DND-41 (cell line): Measurements from ENCODE around the gene ULBP3.

Source experiments
- ATAC-seq: fragments of 200-7000 bp; cut with Tn5 transposase; 3 replicates; pipeline ENCODE4 v1.9.1; 2021; ENCODE audit warnings: low read depth; ENCODE audit not compliant: insufficient read depth
- DNase-seq: peaks from one replicate; pipeline ENCODE4 v3.0.0-alpha.2; 2020
- H2AFZ ChIP-seq: 2 replicates; pipeline ENCODE4 v1.6.0; 2012; ENCODE audit warnings: low read depth, low read length
- H3K27ac ChIP-seq: 2 replicates; pipeline ENCODE4 v1.5.1; 2012; ENCODE audit warnings: low read length, inconsistent platforms
- H3K27me3 ChIP-seq: fragments of 200-600 bp; sonication (generic); 2 replicates; pipeline ENCODE4 v1.6.0; 2012; ENCODE audit warnings: low read length, mild to moderate bottlenecking, inconsistent platforms; ENCODE audit not compliant: insufficient read depth, poor library complexity
- H3K36me3 ChIP-seq: 2 replicates; pipeline ENCODE4 v1.5.1; 2012; ENCODE audit warnings: low read length, inconsistent platforms; ENCODE audit not compliant: insufficient read depth
- H3K4me1 ChIP-seq: 2 replicates; pipeline ENCODE4 v1.5.1; 2012; ENCODE audit warnings: mild to moderate bottlenecking, low read length; ENCODE audit not compliant: insufficient read depth
- H3K4me2 ChIP-seq: 2 replicates; pipeline ENCODE4 v1.6.0; 2012; ENCODE audit warnings: mild to moderate bottlenecking, moderate library complexity, low read length, inconsistent platforms; ENCODE audit not compliant: insufficient read depth
- H3K4me3 ChIP-seq, 2 experiments: fragments of 200-600 bp in 1 of 2; shearing (Covaris generic) in 1 of 2; 2 replicates each; pipeline ENCODE4 v1.5.1; 2012 to 2016; ENCODE audit warnings: inconsistent platforms in 2 of 2, low read length in 2 of 2, mild to moderate bottlenecking in 2 of 2, low read depth in 1 of 2, moderate library complexity in 1 of 2
- H3K79me2 ChIP-seq: 2 replicates; pipeline ENCODE4 v1.6.0; 2012; ENCODE audit warnings: low read length, inconsistent platforms; ENCODE audit not compliant: insufficient read depth
- H3K9ac ChIP-seq: 2 replicates; pipeline ENCODE4 v1.6.0; 2012; ENCODE audit warnings: low read depth, mild to moderate bottlenecking, inconsistent platforms, low read length, moderate library complexity
- H3K9me3 ChIP-seq: 2 replicates; pipeline ENCODE4 v1.5.1; 2012; ENCODE audit warnings: low read length, moderate library complexity, mild to moderate bottlenecking, inconsistent platforms; ENCODE audit not compliant: insufficient read depth, severe bottlenecking
- H4K20me1 ChIP-seq: 2 replicates; pipeline ENCODE4 v1.6.0; 2012; ENCODE audit warnings: low read length; ENCODE audit not compliant: insufficient read depth
- EZH2 ChIP-seq: IDR thresholded peaks from 3 replicates; pipeline ENCODE4 v1.6.1; 2012; ENCODE audit warnings: borderline replicate concordance, low read depth, mild to moderate bottlenecking, moderate library complexity, low read length, inconsistent platforms; ENCODE audit not compliant: severe bottlenecking
- TF ChIP-seq, protein P1 (sequence below): IDR thresholded peaks from 2 replicates; pipeline ENCODE4 v1.5.1; 2012; ENCODE audit warnings: borderline replicate concordance, low read length, moderate library complexity, mild to moderate bottlenecking; ENCODE audit not compliant: poor library complexity, severe bottlenecking; ENCODE audit errors: extremely low read depth

ULBP3 gene

DNA sequence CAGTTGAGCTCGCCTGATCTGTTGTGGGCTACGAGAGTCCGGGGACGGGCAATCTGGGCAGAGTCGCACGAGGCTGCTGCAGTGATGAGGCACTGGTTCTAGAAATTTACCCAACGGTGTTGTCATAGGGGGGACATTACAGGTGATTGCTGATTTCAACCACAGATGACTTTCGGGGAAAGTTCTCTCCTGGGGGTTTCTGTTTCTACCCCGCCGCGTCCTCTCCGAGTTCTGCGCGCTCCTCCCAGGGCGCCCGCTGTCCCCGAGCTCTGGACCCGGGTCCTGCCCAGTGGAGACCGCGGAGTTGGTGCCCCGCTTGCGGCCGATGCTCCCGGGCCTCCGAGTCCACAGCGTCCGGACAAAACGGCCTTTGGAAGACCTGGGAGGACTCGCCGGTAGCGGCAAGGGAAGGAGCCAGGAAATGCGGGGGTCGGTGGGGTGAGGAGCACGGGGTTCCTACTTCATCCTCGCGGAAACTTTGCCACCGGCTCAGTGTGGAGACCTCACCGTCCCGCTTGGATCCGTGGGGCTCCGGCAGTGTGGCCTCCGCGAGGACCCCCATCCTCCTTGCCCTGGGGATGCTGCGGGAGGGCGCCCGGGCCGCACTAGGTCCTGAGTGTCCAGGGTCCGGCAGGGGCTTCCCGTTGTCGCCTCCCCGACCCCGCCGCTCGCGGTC lies 31.3 kb downstream of the ULBP3 start:
- no peaks in the 10 kb centered on the region for H3K36me3 ChIP-seq
- no peak for ATAC-seq
- no peak overlapping the region for H3K4me2 ChIP-seq
- H4K20me1 ChIP-seq = no peaks in the 10 kb centered on the region; the same call in 1 of the 2 replicates
- no peak overlapping the region for H2AFZ ChIP-seq
- TF ChIP-seq EZH2 = no peak
- TF ChIP-seq, protein P1, sequence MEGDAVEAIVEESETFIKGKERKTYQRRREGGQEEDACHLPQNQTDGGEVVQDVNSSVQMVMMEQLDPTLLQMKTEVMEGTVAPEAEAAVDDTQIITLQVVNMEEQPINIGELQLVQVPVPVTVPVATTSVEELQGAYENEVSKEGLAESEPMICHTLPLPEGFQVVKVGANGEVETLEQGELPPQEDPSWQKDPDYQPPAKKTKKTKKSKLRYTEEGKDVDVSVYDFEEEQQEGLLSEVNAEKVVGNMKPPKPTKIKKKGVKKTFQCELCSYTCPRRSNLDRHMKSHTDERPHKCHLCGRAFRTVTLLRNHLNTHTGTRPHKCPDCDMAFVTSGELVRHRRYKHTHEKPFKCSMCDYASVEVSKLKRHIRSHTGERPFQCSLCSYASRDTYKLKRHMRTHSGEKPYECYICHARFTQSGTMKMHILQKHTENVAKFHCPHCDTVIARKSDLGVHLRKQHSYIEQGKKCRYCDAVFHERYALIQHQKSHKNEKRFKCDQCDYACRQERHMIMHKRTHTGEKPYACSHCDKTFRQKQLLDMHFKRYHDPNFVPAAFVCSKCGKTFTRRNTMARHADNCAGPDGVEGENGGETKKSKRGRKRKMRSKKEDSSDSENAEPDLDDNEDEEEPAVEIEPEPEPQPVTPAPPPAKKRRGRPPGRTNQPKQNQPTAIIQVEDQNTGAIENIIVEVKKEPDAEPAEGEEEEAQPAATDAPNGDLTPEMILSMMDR = no peak
- no peaks in the 10 kb centered on the region for H3K79me2 ChIP-seq
- no peaks in the 10 kb centered on the region for H3K9me3 ChIP-seq
- no peak for DNase-seq
- no peak overlapping the region for H3K9ac ChIP-seq
- H3K4me1 ChIP-seq = no peaks in the 10 kb centered on the region
- H3K4me3 ChIP-seq = no peak overlapping the region
- peaks cover 28% of the 10 kb centered on the region for H3K27me3 ChIP-seq
- no peak overlapping the region for H3K27ac ChIP-seq

DNA sequence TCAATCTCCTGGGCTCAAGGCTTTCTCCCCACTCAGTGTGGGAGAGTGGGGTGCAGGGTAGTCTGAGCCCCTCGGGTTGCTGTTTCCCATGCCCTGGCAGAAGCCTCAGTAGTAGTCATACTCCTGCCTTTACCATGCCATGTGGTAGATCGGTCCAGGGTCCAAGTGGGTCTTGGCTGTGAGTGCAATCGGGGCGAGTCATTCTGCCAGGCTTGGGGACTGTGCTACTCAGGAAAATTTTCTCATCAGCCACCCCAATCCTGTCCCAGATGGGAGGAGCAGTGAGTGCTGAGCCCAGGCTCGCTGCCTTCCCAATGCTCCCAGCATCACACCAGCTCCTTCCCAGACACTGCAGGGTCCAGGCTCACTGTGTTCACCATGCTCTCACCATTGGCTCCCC lies 32.8 kb downstream of the ULBP3 start:
- H3K36me3 ChIP-seq = no peaks in the 10 kb centered on the region
- no peaks in the 10 kb centered on the region; the same call in 1 of the 2 replicates for H4K20me1 ChIP-seq
- ATAC-seq (no peak), DNase-seq (no peak)
- no peak overlapping the region for H3K4me3 ChIP-seq
- no peak overlapping the region for H3K4me2 ChIP-seq
- TF ChIP-seq, protein P1 = no peak
- no peak for TF ChIP-seq EZH2
- H3K27ac ChIP-seq = no peak overlapping the region
- H3K9ac ChIP-seq = no peak overlapping the region
- no peaks in the 10 kb centered on the region for H3K79me2 ChIP-seq
- no peaks in the 10 kb centered on the region for H3K9me3 ChIP-seq
- peaks cover 27% of the 10 kb centered on the region for H3K27me3 ChIP-seq
- no peaks in the 10 kb centered on the region for H3K4me1 ChIP-seq
- no peak overlapping the region for H2AFZ ChIP-seq

DNA sequence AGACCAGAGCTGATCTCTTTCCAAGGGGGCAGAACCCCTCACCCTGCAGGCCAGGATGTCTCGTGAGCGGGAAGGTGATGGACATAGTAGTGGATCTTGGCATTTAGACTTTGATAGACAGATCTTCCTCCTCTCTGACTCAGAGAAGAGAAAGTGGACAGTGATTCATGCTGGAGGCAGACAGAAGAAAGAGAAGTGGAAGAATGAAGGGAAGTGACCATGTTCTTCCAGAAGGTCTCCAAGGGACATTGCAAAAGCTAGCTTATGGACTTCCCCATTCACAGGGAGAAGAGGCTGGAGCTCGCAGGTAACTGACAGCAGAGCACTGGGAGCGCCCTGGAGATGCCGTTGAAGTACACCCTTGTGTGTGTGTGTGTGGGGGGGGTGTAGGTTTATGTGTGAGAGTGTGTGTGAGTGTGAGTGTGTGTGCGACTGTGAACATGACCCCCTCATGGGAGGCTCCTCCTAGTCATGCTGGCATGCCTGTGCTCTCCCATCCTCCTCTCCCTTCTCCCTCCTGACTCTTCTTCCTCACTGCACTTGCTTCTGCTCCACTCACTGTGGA lies 35.6 kb downstream of the ULBP3 start:
- TF ChIP-seq, protein P1 = no peak
- TF ChIP-seq EZH2 = no peak
- H2AFZ ChIP-seq = no peak overlapping the region
- no peaks in the 10 kb centered on the region; the same call in 1 of the 2 replicates for H4K20me1 ChIP-seq
- no peaks in the 10 kb centered on the region for H3K79me2 ChIP-seq
- ATAC-seq (no peak), DNase-seq (no peak)
- no peaks in the 10 kb centered on the region for H3K9me3 ChIP-seq
- H3K4me2 ChIP-seq = no peak overlapping the region
- H3K4me1 ChIP-seq = no peaks in the 10 kb centered on the region
- H3K27me3 ChIP-seq = peaks cover 23% of the 10 kb centered on the region
- H3K9ac ChIP-seq = no peak overlapping the region
- H3K36me3 ChIP-seq = no peaks in the 10 kb centered on the region
- no peak overlapping the region for H3K4me3 ChIP-seq
- H3K27ac ChIP-seq = no peak overlapping the region
